ENCODE data around the gene TMEM231.

DNA sequence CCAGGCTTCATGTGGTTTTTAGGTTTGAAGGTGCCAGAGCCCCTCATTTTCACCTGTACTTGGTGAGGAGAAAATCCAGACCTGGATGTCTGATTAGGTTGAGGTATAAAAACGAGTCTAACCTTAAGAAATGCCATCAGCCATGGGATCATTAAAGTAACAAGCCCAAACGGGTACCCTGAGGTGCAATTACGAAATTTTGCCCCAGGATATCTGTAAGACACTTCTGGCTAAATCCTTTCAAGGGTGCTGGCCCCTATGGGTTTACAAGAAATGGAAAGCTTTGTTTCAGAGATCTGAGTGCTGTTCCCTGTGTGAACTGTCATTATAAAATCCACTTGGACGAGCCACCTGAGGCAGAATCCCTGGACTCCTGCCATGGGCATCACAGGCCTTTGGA, 47.2 kb upstream of the TMEM231 start:
- TF ChIP-seq, protein P1, sequence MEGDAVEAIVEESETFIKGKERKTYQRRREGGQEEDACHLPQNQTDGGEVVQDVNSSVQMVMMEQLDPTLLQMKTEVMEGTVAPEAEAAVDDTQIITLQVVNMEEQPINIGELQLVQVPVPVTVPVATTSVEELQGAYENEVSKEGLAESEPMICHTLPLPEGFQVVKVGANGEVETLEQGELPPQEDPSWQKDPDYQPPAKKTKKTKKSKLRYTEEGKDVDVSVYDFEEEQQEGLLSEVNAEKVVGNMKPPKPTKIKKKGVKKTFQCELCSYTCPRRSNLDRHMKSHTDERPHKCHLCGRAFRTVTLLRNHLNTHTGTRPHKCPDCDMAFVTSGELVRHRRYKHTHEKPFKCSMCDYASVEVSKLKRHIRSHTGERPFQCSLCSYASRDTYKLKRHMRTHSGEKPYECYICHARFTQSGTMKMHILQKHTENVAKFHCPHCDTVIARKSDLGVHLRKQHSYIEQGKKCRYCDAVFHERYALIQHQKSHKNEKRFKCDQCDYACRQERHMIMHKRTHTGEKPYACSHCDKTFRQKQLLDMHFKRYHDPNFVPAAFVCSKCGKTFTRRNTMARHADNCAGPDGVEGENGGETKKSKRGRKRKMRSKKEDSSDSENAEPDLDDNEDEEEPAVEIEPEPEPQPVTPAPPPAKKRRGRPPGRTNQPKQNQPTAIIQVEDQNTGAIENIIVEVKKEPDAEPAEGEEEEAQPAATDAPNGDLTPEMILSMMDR (IDR thresholded peaks at IDR 0.05 in 2 of 3, conservative IDR thresholded peaks at IDR 0.05 in 1 of 3; ENCODE audit: borderline replicate concordance in 1 of 3, insufficient read depth in 1 of 3, low read depth in 2 of 3, low read length in 2 of 3): no peak
- TF ChIP-seq ZNF274 (IDR thresholded peaks at IDR 0.05; ENCODE audit: low read depth, low read length): no peak
